ENCODE data around the gene CFAP46.
"Not testable (repeated sequence)": the region's sequence is repeated elsewhere in the genome, so short reads cannot be mapped to it uniquely, and the experiment has no call there.

CFAP46 gene

DNA sequence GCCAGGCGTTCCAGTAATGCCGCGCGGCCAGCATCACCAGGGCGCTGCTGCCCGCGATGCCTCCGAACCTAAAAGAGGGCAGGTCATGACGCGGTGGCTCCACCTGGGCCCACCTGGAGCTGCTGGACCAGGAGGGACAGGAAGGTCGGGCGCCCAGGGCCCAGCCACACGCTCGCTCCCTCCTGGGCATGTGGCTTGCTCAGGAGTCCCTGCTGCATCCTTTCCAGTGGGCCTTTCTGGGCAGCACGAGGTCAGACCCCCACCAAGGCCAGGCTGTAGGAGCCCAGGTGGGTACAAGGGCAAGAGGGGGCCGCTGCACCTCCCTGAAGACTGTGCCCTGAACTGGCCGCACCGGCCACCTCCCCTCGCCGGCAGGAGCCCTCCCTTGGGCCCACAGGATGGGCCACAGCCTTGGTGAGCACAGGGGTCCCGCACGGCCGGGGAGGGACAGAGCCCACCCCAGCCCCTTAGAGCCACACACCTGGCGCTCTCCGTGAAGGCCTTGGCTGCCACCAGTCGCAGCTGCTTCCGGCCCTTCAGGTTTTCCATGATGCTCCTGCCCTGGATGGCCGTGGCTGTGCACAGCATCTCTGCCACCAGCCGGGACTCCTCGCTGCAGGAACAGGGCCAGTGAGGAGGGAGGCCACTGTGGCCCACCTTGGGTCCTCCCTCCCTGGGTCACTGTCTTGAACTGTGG is 43.2 kb downstream of the CFAP46 start:
- DNase-seq (ENCODE audit: low spot score): no peak

DNA sequence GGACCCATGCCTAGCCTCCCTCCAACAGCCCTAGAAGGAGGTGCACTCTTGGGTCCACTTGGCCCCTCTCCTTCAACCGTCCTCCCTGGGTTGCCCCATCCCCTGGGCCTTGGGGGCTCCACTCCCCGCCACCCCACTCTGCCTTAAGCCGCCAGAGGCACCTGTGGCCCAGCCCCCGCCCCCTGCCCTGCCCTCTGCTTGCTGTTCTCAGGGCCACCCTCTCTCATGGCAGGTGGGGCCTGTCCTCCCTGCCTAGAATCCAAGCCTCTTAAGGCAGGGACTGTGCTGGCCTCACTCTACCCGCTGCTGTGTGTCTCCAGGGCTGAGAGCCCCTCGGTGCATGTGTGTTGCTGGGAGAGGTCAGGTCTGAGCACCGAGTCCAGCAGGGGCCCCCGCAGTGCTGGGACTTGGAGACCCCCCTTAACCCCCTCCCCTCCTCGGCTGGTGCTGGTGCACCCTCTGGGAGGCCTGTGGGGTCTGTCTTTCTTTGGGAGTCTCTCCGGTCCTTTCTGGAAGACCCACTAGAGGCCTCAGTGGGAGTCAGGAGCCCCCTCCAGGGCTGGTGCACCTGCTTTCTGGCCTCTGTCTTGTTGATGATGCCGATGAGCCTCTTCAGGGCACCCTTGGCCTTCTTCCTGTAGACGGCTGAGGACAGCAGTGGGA is 43.8 kb downstream of the CFAP46 start:
- DNase-seq (ENCODE audit: low spot score): no peak

DNA sequence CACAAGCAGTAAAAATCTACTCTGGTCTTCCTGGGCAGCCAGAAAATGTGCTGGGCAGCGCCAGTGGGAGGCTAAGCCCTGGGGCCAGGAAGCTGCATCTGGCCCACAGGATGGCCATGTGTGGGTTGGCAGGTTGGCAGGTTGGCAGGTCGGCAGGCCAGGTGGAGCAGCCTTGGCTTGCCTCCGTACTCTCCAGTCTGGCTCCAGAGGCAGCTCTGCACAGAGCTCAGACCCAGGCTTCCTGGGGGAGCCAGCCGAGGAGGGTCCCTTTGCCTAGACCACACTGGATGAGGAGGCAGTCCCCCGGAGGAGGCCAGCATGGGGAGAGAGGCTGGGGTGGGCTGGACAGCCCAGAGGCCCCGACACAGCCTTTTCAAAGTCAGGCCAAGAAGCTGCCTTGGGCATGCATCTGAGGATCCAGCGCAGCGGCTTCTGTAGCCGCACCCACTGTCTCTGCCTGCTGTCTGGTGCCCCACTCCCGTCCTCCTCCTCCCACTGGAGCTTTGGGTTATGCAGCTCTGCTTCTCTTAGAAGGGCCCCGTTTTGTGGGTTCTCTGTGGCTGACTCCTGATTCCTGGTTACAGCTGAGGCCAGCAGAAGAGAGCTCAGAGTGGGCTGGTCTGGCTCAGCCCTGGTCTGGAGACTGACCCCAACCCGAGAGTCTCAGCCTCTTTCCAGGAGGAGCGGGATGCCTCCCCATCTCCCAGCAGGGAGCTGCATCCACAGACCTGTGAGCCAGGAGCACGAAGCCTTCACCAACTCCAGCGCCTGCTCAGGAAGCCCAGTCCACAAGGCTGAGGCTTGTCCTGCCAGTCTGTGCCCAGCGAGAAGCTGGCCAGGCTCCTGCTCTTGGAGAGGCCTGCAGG is 44.6 kb downstream of the CFAP46 start:
- no peak for DNase-seq (ENCODE audit: low spot score)

DNA sequence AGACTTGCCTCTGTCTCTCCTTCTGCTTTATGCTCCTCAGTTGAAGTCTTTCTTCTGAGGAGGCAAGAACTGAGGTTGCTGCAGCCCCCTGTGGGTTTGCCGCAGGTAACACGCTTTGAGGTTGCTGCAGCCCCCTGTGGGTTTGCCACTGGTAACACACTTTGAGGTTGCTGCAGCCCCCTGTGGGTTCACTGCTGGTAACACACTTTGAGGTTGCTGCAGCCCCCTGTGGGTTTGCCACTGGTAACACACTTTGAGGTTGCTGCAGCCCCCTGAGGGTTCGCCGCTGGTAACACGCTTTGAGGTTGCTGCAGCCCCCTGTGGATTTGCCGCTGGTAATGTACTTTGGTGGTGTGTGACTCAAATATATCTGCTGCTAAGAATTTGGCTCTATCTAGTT is 48.6 kb downstream of the CFAP46 start:
- not testable (repeated sequence) for DNase-seq (ENCODE audit: low spot score)

DNA sequence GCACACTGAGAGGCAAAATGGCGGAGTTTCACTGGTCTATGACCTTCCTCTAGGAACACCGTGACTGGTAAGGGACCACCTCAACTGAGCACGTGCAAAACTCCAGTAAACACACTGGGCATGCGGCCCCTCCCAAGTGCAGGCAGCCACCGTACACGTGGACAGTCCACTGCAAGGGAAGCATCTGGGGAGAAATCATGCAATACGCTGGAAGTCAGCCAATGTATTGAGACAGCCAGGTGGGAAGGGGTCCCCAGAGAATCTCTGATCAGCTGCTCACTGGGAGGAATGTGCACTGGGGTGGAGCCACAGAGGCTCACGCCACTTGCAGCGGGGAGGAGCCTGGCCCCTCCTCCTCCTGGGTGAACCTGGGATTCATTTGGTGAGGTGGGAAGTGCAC is 49.3 kb downstream of the CFAP46 start:
- DNase-seq (ENCODE audit: low spot score): no peak

DNA sequence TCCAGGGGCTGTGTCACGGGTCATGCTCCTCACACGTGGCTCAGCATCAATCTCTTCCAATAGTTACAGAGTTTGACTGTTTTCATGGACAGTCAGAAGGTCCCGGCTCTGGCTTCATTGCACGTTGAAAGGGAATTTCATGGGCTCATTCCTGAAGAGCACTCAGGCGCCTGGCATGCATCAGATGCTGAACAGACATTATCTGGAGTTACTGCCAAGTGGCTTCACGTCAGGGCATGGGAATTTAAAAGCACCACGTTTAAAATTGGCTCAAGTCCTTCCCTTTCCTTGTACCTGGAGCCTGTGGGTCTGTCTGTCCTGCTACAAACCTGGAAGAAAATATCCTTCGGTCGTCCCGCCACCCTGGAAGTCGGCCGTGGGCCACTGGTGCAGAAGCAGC is 50.4 kb downstream of the CFAP46 start:
- no peak for DNase-seq (ENCODE audit: low spot score)

DNA sequence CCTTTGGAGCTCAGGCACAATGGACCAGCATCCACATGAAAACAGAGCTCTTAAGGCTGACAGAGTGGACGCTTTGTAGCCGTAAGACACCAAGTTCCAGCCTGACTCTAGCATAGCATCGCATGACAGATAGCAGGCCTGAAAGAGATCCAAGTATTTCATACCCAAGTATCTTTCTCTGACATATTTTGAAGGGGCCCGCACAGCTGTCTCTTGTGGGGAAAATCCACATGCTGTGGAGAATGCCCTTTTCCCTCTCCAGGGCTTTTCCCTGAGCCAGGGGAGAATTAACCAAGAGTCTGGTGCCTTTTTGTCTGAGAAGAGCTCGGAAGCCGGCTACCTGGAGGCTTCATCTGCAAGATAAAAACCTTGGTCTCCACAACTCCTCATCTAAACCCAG is 51.0 kb downstream of the CFAP46 start:
- no peak for DNase-seq (ENCODE audit: low spot score)

DNA sequence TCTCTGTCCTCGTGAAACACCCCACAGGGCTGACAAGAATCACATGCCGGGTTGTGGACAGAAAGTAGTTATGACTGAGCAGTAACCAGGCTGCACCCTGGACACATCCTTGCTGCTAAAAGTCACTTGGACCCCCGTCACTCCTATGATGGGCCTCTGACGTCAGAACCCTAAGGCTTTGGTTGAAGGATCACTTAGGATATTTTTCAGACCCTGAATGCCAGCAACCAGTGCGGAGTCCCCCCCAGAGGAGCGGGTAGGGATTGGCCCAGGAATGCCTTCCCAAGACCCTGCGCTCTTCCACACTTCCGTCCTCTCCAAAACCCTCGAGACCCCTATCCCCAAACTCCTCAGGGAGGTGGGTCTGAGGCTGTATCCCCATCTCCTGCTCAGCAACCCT is 52.1 kb downstream of the CFAP46 start:
- no peak for DNase-seq (ENCODE audit: low spot score)

DNA sequence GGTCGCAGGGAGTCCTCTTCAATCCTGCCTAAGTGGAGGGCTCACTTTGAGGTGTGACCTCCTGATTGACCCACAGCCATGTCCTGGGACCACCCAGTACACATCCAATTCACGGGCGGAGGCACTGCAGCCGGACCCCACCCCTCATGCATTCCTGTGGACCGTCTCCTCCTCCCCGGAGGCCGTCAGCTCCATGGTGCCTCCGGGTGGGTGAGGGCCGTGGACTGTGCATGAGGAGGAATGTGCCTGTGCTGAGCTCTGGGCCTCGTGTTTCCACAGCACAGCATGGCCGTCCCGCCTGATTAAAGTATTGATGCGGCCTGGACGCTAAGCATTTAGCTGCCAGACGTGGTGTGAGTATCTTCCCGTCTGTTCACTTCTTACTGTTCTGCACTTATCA is 52.8 kb downstream of the CFAP46 start:
- DNase-seq (ENCODE audit: low spot score): no peak

DNA sequence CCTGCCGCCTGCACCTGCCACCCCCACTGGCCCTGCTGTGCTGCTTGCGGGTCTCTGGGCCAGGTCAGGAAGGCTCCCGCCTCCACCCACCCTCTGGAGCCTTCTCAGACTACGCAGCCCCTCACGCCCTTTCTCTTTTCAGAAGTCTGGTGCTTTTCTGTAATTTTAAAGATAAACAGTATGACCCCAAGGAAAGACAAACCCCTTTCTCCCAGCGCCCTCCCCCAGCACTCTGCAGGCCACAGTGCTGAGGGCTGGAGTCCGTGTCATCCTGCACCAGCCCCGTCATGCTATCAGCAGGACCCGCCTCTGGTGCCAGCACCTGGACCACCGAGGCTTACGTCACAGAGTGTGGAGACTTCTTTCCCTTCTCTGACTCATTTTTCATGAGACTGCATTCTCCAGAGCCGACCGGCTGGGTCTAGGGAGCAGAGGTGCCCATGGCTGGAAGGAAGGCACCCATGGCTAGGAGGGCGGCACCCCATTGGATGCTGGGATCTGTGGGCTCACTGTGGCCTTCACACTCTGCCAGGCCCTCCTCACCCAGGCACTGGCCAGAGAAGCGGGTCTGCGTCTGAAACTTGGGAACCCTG is 53.4 kb downstream of the CFAP46 start:
- no peak for DNase-seq (ENCODE audit: low spot score)

DNA sequence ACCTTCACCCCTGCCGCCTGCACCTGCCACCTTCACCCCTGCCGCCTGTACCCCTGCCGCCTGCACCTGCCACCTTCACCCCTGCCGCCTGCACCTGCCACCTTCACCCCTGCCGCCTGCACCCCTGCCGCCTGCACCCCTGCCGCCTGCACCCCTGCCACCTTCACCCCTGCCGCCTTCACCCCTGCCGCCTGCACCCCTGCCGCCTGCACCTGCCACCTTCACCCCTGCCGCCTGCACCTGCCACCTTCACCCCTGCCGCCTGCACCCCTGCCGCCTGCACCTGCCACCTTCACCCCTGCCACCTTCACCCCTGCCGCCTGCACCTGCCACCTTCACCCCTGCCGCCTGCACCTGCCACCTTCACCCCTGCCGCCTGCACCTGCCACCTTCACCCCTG is 53.9 kb downstream of the CFAP46 start:
- not testable (repeated sequence) for DNase-seq (ENCODE audit: low spot score)

DNA sequence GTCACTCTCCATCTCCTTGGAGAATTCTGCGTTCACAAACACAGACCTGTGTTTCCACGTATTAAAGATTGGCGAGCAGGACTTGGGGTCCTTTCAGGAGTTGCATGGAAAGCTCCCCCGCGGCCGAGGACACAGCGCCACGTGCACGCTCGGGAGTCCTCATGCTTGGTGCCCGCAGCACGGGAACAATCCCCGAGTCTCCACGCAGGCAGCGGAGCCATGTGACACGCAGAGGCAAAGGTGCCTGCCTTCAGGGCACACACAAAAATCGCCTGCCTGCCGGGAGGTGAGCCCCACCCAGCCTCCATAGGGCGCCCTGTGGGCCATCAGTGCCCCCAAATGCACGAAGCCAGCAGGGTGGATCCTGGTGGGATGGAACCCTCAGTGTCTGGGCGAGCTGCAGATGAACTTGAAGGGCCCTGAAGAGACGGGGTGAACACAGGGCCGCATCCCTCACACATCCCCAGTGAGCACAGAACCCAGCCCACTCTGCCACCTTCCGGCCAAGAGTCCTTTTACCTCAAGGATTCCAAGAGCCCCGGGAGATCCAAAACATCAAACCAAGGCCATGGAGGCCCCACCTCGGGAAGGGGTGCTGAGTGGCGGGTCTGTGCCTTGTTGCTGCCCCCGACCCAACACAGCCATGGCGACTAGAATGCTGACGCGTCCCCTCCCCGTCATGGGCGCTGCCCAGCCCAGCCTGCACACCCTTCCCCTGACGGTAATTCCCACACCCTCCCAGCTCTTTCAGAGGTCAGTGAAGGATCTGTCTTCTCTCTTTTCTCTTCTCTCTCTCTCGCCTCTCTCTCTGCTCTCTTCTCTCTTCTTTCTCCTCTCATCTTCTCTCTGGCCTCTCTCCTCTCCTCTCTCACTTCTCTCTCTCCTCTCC is 55.9 kb downstream of the CFAP46 start:
- DNase-seq (ENCODE audit: low spot score): no peak

DNA sequence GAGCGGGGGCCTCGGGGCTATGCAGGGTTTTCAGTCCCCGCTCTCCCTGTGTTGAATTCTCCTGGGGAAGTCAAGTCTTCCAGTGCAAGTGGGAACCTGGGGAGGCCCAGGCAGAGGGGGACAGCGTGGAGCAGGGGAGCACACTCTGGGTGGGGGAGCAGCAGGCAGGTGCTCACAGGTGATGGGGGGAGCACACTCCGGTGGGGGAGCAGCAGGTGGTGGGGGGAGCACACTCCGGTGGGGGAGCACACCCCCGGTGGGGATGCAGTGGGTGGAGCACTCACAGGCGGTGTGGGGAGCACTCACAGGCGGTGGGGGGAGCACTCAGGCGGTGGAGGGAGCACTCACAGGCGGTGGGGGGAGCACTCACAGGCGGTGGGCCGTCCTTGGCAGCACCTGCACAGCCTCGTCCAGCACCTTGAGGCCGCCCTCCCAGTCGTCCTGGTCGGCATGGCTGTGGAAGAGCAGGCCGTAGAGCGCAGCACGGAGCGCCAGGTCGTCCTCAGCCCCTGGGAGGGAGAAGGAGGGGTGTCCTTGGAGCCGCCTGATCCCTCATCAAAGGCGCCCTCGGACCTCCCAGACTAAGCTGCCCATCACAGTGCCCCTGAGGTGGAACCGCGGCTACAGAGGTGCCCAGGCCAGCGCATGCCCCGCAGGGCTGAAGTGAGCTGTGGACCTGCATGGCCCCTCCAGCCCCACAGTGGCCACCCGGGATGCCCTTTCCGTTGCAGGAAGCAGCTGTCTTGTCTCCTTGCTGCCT is 56.7 kb downstream of the CFAP46 start:
- DNase-seq (ENCODE audit: low spot score): no peak

DNA sequence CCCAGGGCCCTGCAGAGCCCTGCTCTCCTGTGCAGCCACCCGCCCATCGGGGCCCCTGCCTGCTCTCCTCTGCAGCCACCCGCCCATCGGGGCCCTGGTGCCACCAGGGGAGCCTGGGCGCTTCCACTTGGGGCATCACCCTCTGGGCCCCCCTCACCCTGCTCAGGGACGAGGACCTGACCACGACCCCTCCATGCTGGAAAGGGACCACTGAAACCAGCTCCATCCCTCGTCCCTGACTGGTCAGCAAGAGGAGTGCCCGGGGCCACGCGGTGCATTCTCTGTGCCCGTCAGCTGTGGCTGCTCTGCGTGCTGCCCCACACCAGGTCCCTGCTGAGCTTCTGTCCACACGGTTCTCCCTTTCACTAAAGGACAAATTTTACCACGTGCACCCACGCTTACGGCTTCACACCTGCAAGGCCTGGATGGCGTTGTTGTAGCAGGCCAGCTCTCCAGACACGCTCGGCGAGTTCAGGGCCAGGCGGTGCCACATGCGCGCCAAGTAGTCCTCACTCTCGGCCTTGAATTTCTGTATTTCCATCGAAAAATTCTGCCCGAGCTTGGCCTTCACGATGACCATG is 57.6 kb downstream of the CFAP46 start:
- no peak for DNase-seq (ENCODE audit: low spot score)

DNA sequence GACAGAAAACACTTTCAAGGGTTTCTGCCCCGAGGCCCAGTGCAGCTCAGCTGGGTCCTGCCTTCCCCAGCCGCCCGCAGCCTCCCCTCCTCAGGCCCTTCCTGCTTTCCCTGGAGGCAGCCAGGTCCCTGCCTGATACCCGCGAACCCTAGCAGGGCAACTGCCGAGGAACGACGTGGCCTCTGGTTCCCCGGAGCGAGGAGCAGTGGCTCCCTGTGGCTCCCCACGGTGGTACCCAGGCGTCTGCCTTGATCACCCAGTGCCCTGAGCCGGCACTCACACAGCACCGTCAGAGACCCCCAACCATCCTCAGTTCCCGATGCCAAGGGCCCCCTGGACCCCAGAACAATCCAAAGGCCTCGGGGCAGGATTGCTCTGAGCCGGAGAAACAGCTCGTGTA is 58.3 kb downstream of the CFAP46 start:
- no peak for DNase-seq (ENCODE audit: low spot score)

DNA sequence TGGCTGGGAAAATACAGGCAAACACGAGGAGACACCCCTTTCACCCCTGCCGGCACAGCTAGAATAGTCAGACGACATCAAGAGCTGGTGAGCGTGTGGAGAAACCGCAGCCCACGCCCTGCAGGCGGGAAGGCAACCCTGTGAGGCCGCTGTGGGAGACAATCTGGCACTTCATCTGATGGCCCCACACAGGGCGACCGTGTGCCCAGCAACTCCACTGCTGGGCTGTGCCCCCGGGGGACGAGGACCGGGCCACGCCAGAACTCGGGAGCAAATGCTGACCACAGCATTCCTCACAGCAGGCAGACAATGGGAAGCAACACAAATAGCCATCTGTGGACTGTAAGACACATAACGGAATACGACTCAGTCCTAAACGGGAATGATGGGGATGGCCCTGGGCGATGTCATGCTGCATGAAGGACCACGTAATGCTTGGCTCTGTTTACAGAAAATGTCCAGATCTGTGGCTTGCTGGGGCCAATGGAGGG is 58.9 kb downstream of the CFAP46 start:
- DNase-seq (ENCODE audit: low spot score): no peak

DNA sequence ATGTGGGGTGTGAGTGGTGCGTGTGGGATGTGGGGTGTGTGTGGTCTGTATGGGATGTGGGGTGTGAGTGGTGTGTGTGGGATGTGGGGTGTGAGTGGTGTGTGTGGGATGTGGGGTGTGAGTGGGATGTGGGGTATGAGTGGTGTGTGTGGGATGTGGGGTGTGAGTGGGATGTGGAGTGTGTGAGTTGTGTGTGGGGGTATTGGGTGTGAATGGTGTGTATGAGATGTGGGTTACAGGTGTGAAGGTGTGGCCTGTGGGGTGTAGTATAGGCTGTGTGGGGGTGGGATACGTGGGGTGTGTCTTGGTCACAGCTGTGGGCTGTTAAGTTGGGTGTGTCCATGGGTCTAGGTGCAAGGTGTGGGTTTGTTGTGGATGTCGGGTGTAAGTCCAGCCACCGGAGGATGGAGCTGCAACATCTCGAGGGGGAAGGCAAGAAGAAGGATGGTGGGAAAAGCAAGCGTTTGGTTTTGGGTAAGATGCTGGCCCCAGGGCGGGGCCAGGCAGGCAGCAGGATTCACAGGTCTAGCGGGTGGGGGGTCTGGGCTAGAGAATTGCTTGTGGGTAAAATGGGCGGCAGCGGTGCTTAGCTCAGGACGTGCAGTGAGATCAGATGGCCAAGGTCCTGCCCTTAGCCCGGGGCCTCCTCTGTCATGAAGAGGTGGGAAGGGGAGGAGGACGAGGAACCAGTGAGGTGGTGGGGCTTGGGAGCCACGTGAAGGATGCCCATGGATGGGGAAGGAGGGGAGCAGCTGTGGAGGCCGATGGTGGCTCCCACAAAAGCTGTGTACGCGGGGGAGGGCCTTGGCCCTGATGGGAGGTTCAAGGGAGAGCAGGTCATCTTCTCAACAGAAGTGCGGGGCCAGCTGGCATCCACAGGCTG is 60.1 kb downstream of the CFAP46 start:
- DNase-seq (ENCODE audit: low spot score): no peak

DNA sequence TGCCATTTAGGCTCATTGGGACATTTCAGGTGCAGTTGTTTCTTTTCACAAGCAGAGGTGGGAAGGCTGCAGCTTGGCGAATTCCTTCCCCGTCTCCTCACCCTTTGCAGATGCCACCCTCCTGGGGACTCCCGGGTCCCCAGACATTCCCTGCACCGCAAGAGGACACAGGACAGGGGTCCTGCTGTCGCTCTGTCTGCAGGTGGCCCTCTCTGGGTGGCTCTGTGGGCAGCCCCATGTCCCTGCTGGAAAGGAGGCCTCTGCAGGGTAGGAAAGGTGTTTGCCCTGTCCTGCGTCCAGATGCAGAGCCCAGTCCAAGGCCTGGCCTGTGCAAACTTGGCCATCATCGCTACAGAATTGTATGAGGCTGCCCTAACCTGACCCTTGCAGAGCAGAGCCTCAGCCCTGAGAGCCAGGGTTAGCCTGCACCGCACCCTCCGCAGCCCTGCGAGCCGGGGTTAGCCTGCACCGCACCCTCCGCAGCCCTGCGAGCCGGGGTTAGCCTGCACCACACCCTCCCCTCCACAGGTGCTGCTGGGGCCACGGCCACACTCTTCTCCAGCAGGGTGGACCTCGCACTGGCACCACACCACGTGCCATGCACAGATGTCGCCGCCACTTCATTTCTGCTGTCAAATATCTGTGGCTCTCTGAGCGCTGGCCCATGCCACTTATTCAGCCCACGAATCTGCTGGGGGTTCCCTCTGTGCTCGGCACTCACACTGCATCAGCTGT is 61.0 kb downstream of the CFAP46 start:
- DNase-seq (ENCODE audit: low spot score): no peak
